ENCODE measurements around the gene SDK1. TPM values are rescaled to one million over a fixed set of nuclear protein-coding genes. Genes with fewer than 3 reads are reported as not detected.

SDK1 gene
- total RNA-seq, 1 experiment from 2014 or later = 7.1 TPM

DNA sequence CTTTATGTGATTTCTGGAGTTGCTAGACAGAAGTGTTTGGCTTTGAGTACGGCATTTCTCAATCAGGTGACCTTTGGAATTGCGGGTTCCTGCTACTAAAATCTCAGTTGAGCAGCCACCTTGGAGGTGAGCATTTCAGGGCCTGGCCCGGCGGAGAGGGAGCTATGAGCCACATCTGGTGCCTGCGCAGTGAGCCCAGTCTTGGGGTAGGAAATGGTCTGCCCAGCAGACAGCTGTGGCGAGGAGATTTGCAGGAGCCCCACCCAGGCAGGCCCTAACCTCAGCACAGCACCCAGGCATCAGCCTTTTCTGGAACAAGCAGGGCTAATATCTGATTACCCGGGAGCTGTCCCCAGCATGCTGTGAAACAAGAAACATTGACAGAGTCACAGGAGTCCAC is 833.2 kb downstream of the SDK1 start:
- Mint-ChIP-seq H3K4me1 (ENCODE audit: low read depth, unreplicated experiment) (no peaks in the 10 kb centered on the region), H3K27ac (ENCODE audit: unreplicated experiment) (no peak overlapping the region), H3K9me3 (ENCODE audit: unreplicated experiment) (no peaks in the 10 kb centered on the region), H3K36me3 (ENCODE audit: insufficient read depth, unreplicated experiment) (no peaks in the 10 kb centered on the region), H3K4me3 (ENCODE audit: unreplicated experiment) (no peak overlapping the region), H3K27me3 (ENCODE audit: insufficient read depth, unreplicated experiment) (no peaks in the 10 kb centered on the region)
- POLR2A ChIA-PET = no interaction called here
- Histone ChIP-seq H3K4me1 (0 out of 2 replicates have a peak, but pooled peaks cover 6% of the 10 kb centered on the region), H3K27me3 (replicated peaks; ENCODE audit: control insufficient read depth, insufficient read depth, low read length) (no peaks in the 10 kb centered on the region), H3K4me3 (ENCODE audit: low read depth, low read length) (no peak overlapping the region), H3K9me3 (no peaks in the 10 kb centered on the region), H3K36me3 (ENCODE audit: control insufficient read depth, insufficient read depth, low read length) (no peaks in the 10 kb centered on the region)
- DNase-seq = peak in 1 of 2 experiments; percentile 24
- no TSS peak for BruUV-seq (replicated peaks)
- intact Hi-C loops (cut with micrococcal nuclease; ENCODE audit: unreplicated experiment) = no loop called here
- TF ChIP-seq, protein P1, sequence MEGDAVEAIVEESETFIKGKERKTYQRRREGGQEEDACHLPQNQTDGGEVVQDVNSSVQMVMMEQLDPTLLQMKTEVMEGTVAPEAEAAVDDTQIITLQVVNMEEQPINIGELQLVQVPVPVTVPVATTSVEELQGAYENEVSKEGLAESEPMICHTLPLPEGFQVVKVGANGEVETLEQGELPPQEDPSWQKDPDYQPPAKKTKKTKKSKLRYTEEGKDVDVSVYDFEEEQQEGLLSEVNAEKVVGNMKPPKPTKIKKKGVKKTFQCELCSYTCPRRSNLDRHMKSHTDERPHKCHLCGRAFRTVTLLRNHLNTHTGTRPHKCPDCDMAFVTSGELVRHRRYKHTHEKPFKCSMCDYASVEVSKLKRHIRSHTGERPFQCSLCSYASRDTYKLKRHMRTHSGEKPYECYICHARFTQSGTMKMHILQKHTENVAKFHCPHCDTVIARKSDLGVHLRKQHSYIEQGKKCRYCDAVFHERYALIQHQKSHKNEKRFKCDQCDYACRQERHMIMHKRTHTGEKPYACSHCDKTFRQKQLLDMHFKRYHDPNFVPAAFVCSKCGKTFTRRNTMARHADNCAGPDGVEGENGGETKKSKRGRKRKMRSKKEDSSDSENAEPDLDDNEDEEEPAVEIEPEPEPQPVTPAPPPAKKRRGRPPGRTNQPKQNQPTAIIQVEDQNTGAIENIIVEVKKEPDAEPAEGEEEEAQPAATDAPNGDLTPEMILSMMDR (IDR thresholded peaks at IDR 0.05; ENCODE audit: insufficient read depth in 1 of 2, low read depth in 1 of 2, low read length in 1 of 2, severe bottlenecking in 1 of 2, unreplicated experiment in 1 of 2) = no peak
- CTCF ChIA-PET = no interaction called here

DNA sequence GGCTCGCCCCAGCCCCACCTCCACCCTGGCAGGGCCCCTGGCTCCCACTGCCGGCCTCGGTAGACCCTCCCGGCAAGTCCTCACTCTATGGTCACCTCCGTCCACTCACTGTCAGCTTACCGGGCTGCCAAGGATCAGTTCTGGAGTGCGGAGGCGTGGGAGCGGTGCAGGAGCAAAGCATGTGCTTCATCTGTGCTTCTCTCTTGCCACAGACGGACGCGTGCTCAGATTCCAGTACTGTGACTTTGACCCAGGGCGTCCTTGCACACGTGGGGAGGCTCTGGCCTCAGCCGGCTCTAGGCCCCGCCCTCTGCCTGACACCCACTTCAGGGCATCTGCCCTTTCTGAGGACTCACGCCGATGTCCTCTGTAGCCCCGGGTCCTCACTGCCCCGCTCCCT is 833.6 kb downstream of the SDK1 start:
- Histone ChIP-seq H3K4me1 (0 out of 2 replicates have a peak, but pooled peaks cover 6% of the 10 kb centered on the region), H3K36me3 (ENCODE audit: control insufficient read depth, insufficient read depth, low read length) (no peaks in the 10 kb centered on the region), H3K27me3 (replicated peaks; ENCODE audit: control insufficient read depth, insufficient read depth, low read length) (no peaks in the 10 kb centered on the region), H3K4me3 (ENCODE audit: low read depth, low read length) (no peak overlapping the region), H3K9me3 (no peaks in the 10 kb centered on the region)
- Mint-ChIP-seq H3K27me3 (ENCODE audit: insufficient read depth, unreplicated experiment) (no peaks in the 10 kb centered on the region), H3K4me3 (ENCODE audit: unreplicated experiment) (no peak overlapping the region), H3K9me3 (ENCODE audit: unreplicated experiment) (no peaks in the 10 kb centered on the region), H3K27ac (ENCODE audit: unreplicated experiment) (no peak overlapping the region), H3K36me3 (ENCODE audit: insufficient read depth, unreplicated experiment) (no peaks in the 10 kb centered on the region), H3K4me1 (ENCODE audit: low read depth, unreplicated experiment) (no peaks in the 10 kb centered on the region)
- TF ChIP-seq, protein P1 (IDR thresholded peaks at IDR 0.05; ENCODE audit: insufficient read depth in 1 of 2, low read depth in 1 of 2, low read length in 1 of 2, severe bottlenecking in 1 of 2, unreplicated experiment in 1 of 2) = no peak
- BruUV-seq (replicated peaks) = no TSS peak
- POLR2A ChIA-PET = no interaction called here
- intact Hi-C loops (cut with micrococcal nuclease; ENCODE audit: unreplicated experiment) = no loop called here
- CTCF ChIA-PET = no interaction called here
- no peak for DNase-seq

DNA sequence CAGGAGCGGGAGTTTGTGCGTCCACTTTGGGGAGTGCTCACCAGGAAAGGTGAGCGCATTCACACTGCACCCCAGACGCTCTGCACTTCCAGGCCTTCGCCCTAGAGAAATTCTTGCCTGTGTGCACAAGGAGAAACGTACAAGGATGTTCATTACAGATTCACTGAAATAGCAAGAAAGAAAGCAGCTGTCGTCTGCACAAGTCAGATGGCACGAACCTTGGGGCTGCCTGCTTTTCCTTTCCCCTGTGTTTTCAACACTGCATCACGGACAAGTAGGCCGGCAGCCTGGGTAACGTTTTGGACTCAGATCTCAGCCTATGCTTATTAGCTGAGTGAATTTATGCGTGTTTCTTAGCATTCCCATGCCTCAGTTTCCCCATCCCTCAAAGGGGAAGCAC is 834.2 kb downstream of the SDK1 start:
- H3K9me3 Mint-ChIP-seq (ENCODE audit: unreplicated experiment) = no peaks in the 10 kb centered on the region
- no peaks in the 10 kb centered on the region for H3K4me1 Mint-ChIP-seq (ENCODE audit: low read depth, unreplicated experiment)
- DNase-seq = peak in 1 of 2 experiments; percentile 14
- H3K4me1 ChIP-seq = 0 out of 2 replicates have a peak, but pooled peaks cover 6% of the 10 kb centered on the region
- no peaks in the 10 kb centered on the region for H3K27me3 Mint-ChIP-seq (ENCODE audit: insufficient read depth, unreplicated experiment)
- ChIA-PET POLR2A (no interaction called here), CTCF (no interaction called here)
- no TSS peak for BruUV-seq (replicated peaks)
- no peaks in the 10 kb centered on the region for H3K27me3 ChIP-seq (replicated peaks; ENCODE audit: control insufficient read depth, insufficient read depth, low read length)
- no peaks in the 10 kb centered on the region for H3K36me3 Mint-ChIP-seq (ENCODE audit: insufficient read depth, unreplicated experiment)
- TF ChIP-seq, protein P1 (IDR thresholded peaks at IDR 0.05; ENCODE audit: insufficient read depth in 1 of 2, low read depth in 1 of 2, low read length in 1 of 2, severe bottlenecking in 1 of 2, unreplicated experiment in 1 of 2) = no peak
- no peak overlapping the region for H3K27ac Mint-ChIP-seq (ENCODE audit: unreplicated experiment)
- H3K4me3 Mint-ChIP-seq (ENCODE audit: unreplicated experiment) = no peak overlapping the region
- intact Hi-C loops (cut with micrococcal nuclease; ENCODE audit: unreplicated experiment) = no loop called here
- H3K36me3 ChIP-seq (ENCODE audit: control insufficient read depth, insufficient read depth, low read length) = no peaks in the 10 kb centered on the region
- H3K4me3 ChIP-seq (ENCODE audit: low read depth, low read length) = no peak overlapping the region
- H3K9me3 ChIP-seq = no peaks in the 10 kb centered on the region

All from Caco-2 (cell line).